ENCODE results near the gene PSMD7. TPM values are rescaled to one million over a fixed set of nuclear protein-coding genes. Genes with fewer than 3 reads are reported as not detected.
A peak's percentile ranks its signal among the peaks of the same experiment; 100 is the strongest.
"Not testable (repeated sequence)": the region's sequence is repeated elsewhere in the genome, so short reads cannot be mapped to it uniquely, and the experiment has no call there.

PSMD7 gene
- total RNA-seq, 2 experiments from 2014 or later: 123 to 127 TPM

DNA sequence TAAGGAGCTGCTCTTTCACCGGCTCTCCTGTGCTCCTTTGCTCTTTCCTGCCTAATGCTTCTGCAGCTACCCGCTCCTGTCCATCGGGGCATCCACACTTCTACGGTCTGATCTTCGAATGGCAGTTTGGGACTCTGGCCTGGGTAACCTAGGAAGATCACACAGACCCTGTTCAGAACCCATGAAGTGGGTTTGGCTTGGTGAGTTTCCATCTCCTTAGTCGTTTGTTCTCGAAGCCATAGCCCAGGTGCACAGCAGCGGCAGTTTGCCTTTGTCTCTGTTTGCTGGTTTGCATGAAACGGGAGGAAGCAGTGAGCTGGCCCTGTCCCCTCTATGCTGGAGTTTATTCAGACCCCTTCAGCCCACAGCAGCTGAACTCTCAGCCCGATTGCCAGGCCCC is 29.0 kb downstream of the PSMD7 start:
- Mint-ChIP-seq H3K27me3 (no peaks in the 10 kb centered on the region), H3K9me3 (no peaks in the 10 kb centered on the region), H3K4me3 (no peak overlapping the region), H3K27ac (peak overlapping the region; percentile 39), H3K36me3 (ENCODE audit: low read depth) (peaks cover 33% of the 10 kb centered on the region), H3K4me1 (ENCODE audit: low read depth) (no peaks in the 10 kb centered on the region)
- Histone ChIP-seq H3K4me3 (ENCODE audit: low read length) (no peak overlapping the region), H3K4me1 (ENCODE audit: insufficient read depth, low read length) (no peaks in the 10 kb centered on the region), H3K36me3 (ENCODE audit: insufficient read depth, low read length) (peaks cover 12% of the 10 kb centered on the region), H3K27ac (ENCODE audit: low read depth in 1 of 2, low read length in 2 of 2) (no peak overlapping the region), H3K9me3 (ENCODE audit: control insufficient read depth in 1 of 2, insufficient read depth in 1 of 2, low read length in 2 of 2) (no peaks in the 10 kb centered on the region), H3K27me3 (ENCODE audit: control insufficient read depth in 1 of 2, insufficient read depth in 2 of 2, low read length in 2 of 2) (no peaks in the 10 kb centered on the region)
- intact Hi-C loops (cut with DNase I, micrococcal nuclease): no loop called here
- ATAC-seq (ENCODE audit: poor library complexity): no peak
- DNase-seq: no peak
- TF ChIP-seq, protein P1, sequence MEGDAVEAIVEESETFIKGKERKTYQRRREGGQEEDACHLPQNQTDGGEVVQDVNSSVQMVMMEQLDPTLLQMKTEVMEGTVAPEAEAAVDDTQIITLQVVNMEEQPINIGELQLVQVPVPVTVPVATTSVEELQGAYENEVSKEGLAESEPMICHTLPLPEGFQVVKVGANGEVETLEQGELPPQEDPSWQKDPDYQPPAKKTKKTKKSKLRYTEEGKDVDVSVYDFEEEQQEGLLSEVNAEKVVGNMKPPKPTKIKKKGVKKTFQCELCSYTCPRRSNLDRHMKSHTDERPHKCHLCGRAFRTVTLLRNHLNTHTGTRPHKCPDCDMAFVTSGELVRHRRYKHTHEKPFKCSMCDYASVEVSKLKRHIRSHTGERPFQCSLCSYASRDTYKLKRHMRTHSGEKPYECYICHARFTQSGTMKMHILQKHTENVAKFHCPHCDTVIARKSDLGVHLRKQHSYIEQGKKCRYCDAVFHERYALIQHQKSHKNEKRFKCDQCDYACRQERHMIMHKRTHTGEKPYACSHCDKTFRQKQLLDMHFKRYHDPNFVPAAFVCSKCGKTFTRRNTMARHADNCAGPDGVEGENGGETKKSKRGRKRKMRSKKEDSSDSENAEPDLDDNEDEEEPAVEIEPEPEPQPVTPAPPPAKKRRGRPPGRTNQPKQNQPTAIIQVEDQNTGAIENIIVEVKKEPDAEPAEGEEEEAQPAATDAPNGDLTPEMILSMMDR (IDR thresholded peaks at IDR 0.05): no peak
- ChIA-PET POLR2A (no interaction called here), CTCF (no interaction called here)

DNA sequence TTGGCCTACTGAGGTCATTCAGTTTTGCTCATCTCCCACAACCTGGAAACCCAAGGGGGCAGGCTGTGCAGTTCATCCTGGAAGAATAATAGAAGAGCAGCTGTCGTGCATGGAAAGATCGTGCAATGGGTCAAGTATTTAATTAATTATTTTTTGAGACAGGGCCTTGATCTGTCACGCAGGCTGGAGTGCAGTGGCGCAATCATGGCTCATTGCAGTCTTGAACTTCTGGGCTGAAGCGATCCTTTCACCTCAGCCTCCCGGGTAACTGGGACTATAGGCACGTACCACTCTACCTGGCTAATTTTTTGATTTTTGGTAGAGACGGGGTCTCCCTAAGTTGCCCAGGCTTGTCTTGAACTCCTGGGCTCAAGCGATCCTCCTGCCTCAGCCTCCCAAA is 31.7 kb downstream of the PSMD7 start:
- H3K4me1 ChIP-seq (ENCODE audit: insufficient read depth, low read length); H3K27ac ChIP-seq (ENCODE audit: low read depth in 1 of 2, low read length in 2 of 2); intact Hi-C loops (cut with DNase I, micrococcal nuclease); H3K27me3 Mint-ChIP-seq; H3K4me3 ChIP-seq (ENCODE audit: low read length); H3K27ac Mint-ChIP-seq; H3K9me3 ChIP-seq (ENCODE audit: control insufficient read depth in 1 of 2, insufficient read depth in 1 of 2, low read length in 2 of 2); H3K9me3 Mint-ChIP-seq; DNase-seq; H3K4me3 Mint-ChIP-seq; POLR2A ChIA-PET; H3K27me3 ChIP-seq (ENCODE audit: control insufficient read depth in 1 of 2, insufficient read depth in 2 of 2, low read length in 2 of 2); H3K4me1 Mint-ChIP-seq (ENCODE audit: low read depth); ATAC-seq (ENCODE audit: poor library complexity): not testable (repeated sequence)
- CTCF ChIA-PET: interaction anchor here (1.2 kb wide), 1 partner anchor 18 kb away, joined by 3 read pairs; no protein-coding TSS in a partner anchor
- H3K36me3 ChIP-seq (ENCODE audit: insufficient read depth, low read length): peaks cover 23% of the 10 kb centered on the region
- peaks cover 54% of the 10 kb centered on the region for H3K36me3 Mint-ChIP-seq (ENCODE audit: low read depth)

DNA sequence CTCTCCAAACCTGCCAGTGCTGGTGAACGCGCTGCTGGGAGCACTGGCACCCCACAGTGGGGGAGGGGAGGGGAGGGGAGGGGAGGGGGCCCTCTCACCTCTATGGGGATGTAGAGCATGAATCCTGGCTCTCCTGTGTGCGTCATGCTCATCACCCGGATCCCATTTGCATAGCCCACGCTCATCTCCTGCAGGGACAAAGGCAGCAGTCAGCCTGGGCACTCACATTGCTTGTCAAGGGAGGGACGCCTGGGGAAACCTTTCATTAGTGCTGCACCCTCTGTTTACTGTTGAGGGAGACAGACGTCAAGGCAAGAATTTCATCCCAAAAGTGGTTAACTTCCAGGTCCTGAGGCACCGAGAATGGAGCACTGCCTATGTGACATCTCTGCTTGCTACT is 35.9 kb downstream of the PSMD7 start:
- intact Hi-C loops (cut with DNase I, micrococcal nuclease); POLR2A ChIA-PET; H3K27ac Mint-ChIP-seq; H3K27me3 Mint-ChIP-seq; H3K9me3 ChIP-seq (ENCODE audit: control insufficient read depth in 1 of 2, insufficient read depth in 1 of 2, low read length in 2 of 2); H3K4me3 Mint-ChIP-seq; H3K9me3 Mint-ChIP-seq; ATAC-seq (ENCODE audit: poor library complexity); CTCF ChIA-PET; H3K27ac ChIP-seq (ENCODE audit: low read depth in 1 of 2, low read length in 2 of 2); H3K4me1 Mint-ChIP-seq (ENCODE audit: low read depth); H3K4me3 ChIP-seq (ENCODE audit: low read length); H3K4me1 ChIP-seq (ENCODE audit: insufficient read depth, low read length); H3K27me3 ChIP-seq (ENCODE audit: control insufficient read depth in 1 of 2, insufficient read depth in 2 of 2, low read length in 2 of 2); DNase-seq: not testable (repeated sequence)
- peaks cover 19% of the 10 kb centered on the region for H3K36me3 ChIP-seq (ENCODE audit: insufficient read depth, low read length)
- H3K36me3 Mint-ChIP-seq (ENCODE audit: low read depth): peaks cover 50% of the 10 kb centered on the region

DNA sequence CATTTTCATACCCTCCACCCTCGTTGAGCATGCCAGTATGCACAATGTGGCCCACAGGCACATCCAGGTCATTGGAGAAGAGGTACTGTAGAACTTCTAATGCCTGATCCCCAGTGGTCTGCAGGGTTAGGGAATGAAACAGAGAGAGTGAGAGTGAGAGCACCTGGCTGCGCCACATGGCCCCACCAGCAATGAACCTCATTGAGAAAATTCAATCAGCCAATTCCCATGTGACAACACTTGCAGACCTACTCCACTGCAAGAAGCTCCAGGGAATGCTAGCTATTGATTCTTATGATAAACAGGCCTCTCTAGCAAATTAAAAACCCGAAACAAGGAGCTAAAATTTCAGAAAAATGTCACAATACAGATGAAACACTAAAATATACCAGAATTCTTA is 40.9 kb downstream of the PSMD7 start:
- POLR2A ChIA-PET; H3K27me3 ChIP-seq (ENCODE audit: control insufficient read depth in 1 of 2, insufficient read depth in 2 of 2, low read length in 2 of 2); CTCF ChIA-PET; H3K9me3 Mint-ChIP-seq; H3K4me1 ChIP-seq (ENCODE audit: insufficient read depth, low read length); H3K9me3 ChIP-seq (ENCODE audit: control insufficient read depth in 1 of 2, insufficient read depth in 1 of 2, low read length in 2 of 2); H3K4me3 Mint-ChIP-seq; ATAC-seq (ENCODE audit: poor library complexity); H3K27me3 Mint-ChIP-seq; H3K27ac ChIP-seq (ENCODE audit: low read depth in 1 of 2, low read length in 2 of 2); intact Hi-C loops (cut with DNase I, micrococcal nuclease); H3K4me3 ChIP-seq (ENCODE audit: low read length); H3K4me1 Mint-ChIP-seq (ENCODE audit: low read depth); H3K27ac Mint-ChIP-seq; DNase-seq: not testable (repeated sequence)
- peaks cover 53% of the 10 kb centered on the region for H3K36me3 Mint-ChIP-seq (ENCODE audit: low read depth)
- H3K36me3 ChIP-seq (ENCODE audit: insufficient read depth, low read length): peaks cover 30% of the 10 kb centered on the region

DNA sequence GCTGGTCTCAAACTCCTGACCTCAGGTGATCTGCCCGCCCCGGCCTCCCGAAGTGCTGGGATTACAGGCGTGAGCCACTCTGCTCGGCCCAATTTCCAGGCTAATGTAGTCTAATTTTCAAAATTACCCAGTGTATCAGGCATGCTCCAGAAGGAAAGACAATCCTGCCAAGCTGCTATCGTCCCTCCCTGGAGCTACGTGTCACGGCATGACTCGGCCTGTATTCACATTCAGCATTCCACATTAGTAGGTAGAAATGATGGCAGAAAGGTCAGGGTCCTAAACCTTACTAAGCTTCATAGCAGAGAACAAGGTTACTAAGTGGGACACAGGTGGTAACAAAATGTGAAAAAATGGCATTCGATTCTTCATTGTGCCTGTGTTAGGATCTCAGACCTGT is 42.6 kb downstream of the PSMD7 start:
- H3K27me3 ChIP-seq (ENCODE audit: control insufficient read depth in 1 of 2, insufficient read depth in 2 of 2, low read length in 2 of 2); POLR2A ChIA-PET; H3K4me3 Mint-ChIP-seq; intact Hi-C loops (cut with DNase I, micrococcal nuclease); H3K9me3 Mint-ChIP-seq; DNase-seq; H3K27ac Mint-ChIP-seq; H3K4me3 ChIP-seq (ENCODE audit: low read length); ATAC-seq (ENCODE audit: poor library complexity); H3K4me1 Mint-ChIP-seq (ENCODE audit: low read depth); H3K9me3 ChIP-seq (ENCODE audit: control insufficient read depth in 1 of 2, insufficient read depth in 1 of 2, low read length in 2 of 2); CTCF ChIA-PET; H3K4me1 ChIP-seq (ENCODE audit: insufficient read depth, low read length); H3K27me3 Mint-ChIP-seq; H3K27ac ChIP-seq (ENCODE audit: low read depth in 1 of 2, low read length in 2 of 2): not testable (repeated sequence)
- H3K36me3 Mint-ChIP-seq (ENCODE audit: low read depth): peaks cover 56% of the 10 kb centered on the region
- peaks cover 36% of the 10 kb centered on the region for H3K36me3 ChIP-seq (ENCODE audit: insufficient read depth, low read length)

DNA sequence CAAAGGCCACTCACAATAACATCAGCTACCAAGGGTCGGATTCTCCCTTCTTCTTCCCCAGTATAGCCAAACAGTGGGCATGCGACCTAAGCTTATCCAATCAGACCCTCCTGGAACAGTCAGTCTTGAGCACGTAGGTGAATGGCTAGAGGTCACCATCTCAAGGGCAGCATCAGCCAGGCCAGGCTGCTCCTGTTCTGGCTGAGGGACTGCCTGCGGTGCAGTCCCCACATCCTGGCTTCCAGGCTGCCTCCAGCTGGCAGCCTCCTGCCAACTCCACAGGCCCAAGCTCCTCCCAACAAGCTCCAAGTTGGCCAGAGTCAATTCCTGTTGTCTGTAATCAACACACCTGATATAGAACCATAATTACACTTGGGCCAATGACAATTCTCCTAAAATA is 56.4 kb downstream of the PSMD7 start:
- CTCF ChIA-PET, POLR2A ChIA-PET: not testable (repeated sequence)
- H3K36me3 Mint-ChIP-seq (ENCODE audit: low read depth): peaks cover 58% of the 10 kb centered on the region

More for the DNA sequence above, 56.4 kb downstream of the PSMD7 start:
- H3K27me3 ChIP-seq (ENCODE audit: control insufficient read depth in 1 of 2, insufficient read depth in 2 of 2, low read length in 2 of 2); H3K4me3 Mint-ChIP-seq; DNase-seq; H3K4me3 ChIP-seq (ENCODE audit: low read length); H3K27me3 Mint-ChIP-seq; H3K4me1 ChIP-seq (ENCODE audit: insufficient read depth, low read length); H3K9me3 Mint-ChIP-seq; intact Hi-C loops (cut with DNase I, micrococcal nuclease); ATAC-seq (ENCODE audit: poor library complexity); H3K27ac Mint-ChIP-seq; H3K27ac ChIP-seq (ENCODE audit: low read depth in 1 of 2, low read length in 2 of 2); H3K4me1 Mint-ChIP-seq (ENCODE audit: low read depth); H3K9me3 ChIP-seq (ENCODE audit: control insufficient read depth in 1 of 2, insufficient read depth in 1 of 2, low read length in 2 of 2): not testable (repeated sequence)
- H3K36me3 ChIP-seq (ENCODE audit: insufficient read depth, low read length): peaks cover 36% of the 10 kb centered on the region
